Peyer's patch (tissue), 4 donors: ENCODE measurements around the gene PYCARD.

Source experiments
- CTCF ChIP-seq, 6 experiments: fragments of 450-650 bp in 4 of 6; fragments of 200-600 bp in 2 of 6; sonication (generic) in 1 of 6; IDR thresholded peaks; one replicate each; pipeline ENCODE4 v1.5.1; 2017 to 2019; ENCODE audit warnings: antibody characterized with exemption in 6 of 6, mild to moderate bottlenecking in 3 of 6, moderate library complexity in 1 of 6
- POLR2A ChIP-seq, 2 donors: fragments of 450-650 bp; IDR thresholded peaks; one replicate each; pipeline ENCODE4 v1.5.1; 2017; ENCODE audit warnings: antibody characterized with exemption in 2 of 2, mild to moderate bottlenecking in 2 of 2, moderate library complexity in 2 of 2

- TF ChIP-seq CTCF (IDR thresholded peaks at IDR 0.05) (peak in 2 of 6 experiments; percentile 6 to 7), POLR2A (IDR thresholded peaks at IDR 0.05) (peak; percentile 97 to 98)
These were observed 22.7 kb downstream of the PYCARD start, which contains the start of gene FUS for GRCh38 chr16:31179747-31180459.
